Activated T-helper 17 cell treated with anti-CD3 and anti-CD28 coated beads, Interleukin-2, amount 50 U/mL, for 72 hours (primary cell): Measurements from ENCODE around the gene NSG1. TPM values are rescaled to one million over a fixed set of nuclear protein-coding genes. Genes with fewer than 3 reads are reported as not detected.
A peak's percentile ranks its signal among the peaks of the same experiment; 100 is the strongest.
"Not testable (repeated sequence)": the region's sequence is repeated elsewhere in the genome, so short reads cannot be mapped to it uniquely, and the experiment has no call there.

Source experiments
- ATAC-seq: fragments of 150-1000 bp; cut with Tn5 transposase; replicated peaks from 2 replicates; pipeline ENCODE4 v1.10.0; 2021; ENCODE audit warnings: mild to moderate bottlenecking, moderate library complexity
- H3K27ac Mint-ChIP-seq: one replicate; pipeline ENCODE4 v1.8.0; 2022; ENCODE audit warnings: mixed read lengths
- H3K27me3 Mint-ChIP-seq: one replicate; pipeline ENCODE4 v1.8.0; 2022; ENCODE audit warnings: mixed read lengths
- H3K36me3 Mint-ChIP-seq: one replicate; pipeline ENCODE4 v1.8.0; 2022; ENCODE audit warnings: low read depth, mild to moderate bottlenecking, mixed read lengths
- H3K4me1 Mint-ChIP-seq: one replicate; pipeline ENCODE4 v1.8.0; 2022; ENCODE audit warnings: mixed read lengths
- H3K4me3 Mint-ChIP-seq: one replicate; pipeline ENCODE4 v1.8.0; 2022; ENCODE audit warnings: mild to moderate bottlenecking, mixed read lengths
- H3K9me3 Mint-ChIP-seq: one replicate; pipeline ENCODE4 v1.8.0; 2022; ENCODE audit warnings: mixed read lengths
- total RNA-seq, 2 donors: library from RNA; stranded (reverse); gene quantifications; one replicate each; pipeline ENCODE4 v1.2.3, GENCODE V29; 2022

Gene NSG1
- total RNA-seq, 2 donors from 2014 or later = 7.0 to 12.8 TPM

DNA sequence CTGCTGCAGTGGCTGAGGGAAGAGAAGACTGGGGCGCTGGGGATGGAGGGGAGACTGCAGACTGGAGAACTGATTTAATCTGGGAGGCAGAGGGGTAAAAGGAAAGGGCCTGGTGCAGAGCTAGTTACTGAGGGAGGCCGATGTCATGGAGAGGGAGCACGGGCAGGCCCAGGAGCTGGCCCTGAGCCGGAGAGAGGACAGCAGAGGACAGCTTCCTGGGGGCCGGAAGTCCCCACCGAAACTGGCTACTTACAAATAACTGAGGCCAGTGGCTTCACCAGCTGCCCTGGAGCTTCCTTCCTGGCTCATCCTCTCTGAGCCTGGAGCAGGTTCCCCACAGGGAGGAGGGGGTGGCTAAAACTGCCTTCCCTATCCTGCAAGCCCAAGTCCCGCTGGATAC is 26.9 kb downstream of the NSG1 start:
- Mint-ChIP-seq H3K27ac (peak overlapping the region; percentile 76), H3K4me3 (no peak overlapping the region), H3K36me3 (peaks cover 29% of the 10 kb centered on the region), H3K9me3 (no peaks in the 10 kb centered on the region), H3K4me1 (peaks cover 23% of the 10 kb centered on the region), H3K27me3 (no peaks in the 10 kb centered on the region)
- no peak for ATAC-seq

DNA sequence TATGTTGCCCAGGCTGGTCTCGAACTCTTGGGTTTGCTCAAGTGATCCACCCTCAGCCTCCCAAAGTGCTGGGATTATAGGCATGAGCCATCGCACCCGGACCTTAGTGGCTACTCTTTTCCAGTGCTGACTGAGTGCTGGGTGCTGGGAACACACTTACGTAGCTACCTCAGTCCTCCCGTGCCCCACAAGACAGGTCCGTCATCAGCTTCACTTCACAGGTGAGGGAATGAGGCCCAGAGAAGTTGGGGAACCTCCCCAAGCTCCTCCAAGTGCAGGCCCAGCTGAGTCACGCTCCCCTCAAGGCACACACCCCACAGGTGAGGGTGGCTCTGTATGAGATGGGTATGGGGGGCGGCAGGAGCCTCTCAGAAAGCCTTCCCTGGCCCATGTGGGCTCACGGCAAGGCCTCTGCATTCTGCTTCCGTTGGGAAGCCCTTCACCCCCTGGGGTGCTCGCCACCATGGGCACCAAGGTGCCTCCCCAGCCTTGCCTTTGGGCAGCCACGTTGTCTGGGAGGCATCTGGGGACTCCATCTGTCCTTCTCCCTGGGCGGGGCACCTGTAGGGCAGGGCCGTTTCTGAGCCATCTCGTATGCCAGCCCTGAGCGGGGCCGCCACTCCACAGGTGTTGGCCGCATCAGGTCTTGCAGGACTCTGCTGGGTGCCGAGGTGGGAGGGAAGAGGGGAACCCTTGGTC is 28.4 kb downstream of the NSG1 start:
- Mint-ChIP-seq H3K4me1 (peaks cover 28% of the 10 kb centered on the region), H3K27ac (no peak overlapping the region), H3K27me3 (no peaks in the 10 kb centered on the region), H3K4me3 (no peak overlapping the region), H3K36me3 (peaks cover 36% of the 10 kb centered on the region), H3K9me3 (no peaks in the 10 kb centered on the region)
- ATAC-seq = no peak

DNA sequence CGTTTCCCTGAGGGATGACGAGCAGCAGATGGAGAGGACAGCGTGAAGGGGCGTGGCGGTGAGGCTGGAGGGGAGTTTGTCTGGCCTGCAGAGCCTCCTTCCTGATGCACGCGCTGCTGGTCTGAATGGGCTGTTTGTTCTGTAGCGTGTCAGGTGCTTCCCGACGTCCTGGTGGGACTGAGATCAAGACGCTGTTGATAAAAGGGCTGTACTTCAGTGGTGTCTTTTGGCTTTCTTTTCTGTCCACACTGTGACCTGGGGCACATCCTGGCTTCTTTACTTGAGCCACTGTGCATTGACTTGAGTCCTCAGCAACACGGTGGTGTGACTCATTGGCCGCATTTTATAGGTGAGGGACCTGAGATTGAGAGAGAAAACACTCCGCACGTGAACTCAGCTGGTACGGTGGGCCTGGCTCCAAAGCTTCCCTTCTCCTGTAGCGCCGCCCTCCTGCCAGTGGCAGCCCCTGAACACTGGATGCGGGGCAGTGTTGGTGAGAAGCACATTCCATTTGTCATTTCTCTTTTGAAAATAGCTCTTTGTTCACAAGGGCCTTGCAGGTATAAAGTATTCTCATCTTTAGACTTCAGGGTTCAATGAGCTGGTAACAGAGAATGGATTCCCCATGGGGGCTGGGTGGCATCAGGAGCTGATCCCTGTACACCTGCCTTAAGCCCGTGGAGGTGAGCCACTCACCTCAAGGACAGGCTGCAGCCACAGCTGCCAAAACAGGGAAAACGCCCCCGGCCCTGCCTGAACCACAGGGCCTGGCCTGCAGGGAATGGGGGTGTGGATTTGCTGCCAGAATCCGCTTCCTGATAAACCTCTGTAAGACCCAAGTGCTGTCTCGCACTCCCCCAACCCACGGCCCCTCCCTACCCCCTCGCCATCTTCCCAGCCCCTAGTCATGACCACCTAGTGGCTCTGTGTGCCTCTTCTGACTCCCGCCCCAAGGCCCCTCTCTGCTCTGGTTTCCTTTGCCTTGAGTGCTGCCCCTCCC is 29.2 kb downstream of the NSG1 start:
- H3K27me3 Mint-ChIP-seq = no peaks in the 10 kb centered on the region
- peaks cover 28% of the 10 kb centered on the region for H3K4me1 Mint-ChIP-seq
- H3K9me3 Mint-ChIP-seq = no peaks in the 10 kb centered on the region
- H3K36me3 Mint-ChIP-seq = peaks cover 45% of the 10 kb centered on the region
- H3K27ac Mint-ChIP-seq = peak overlapping the region; percentile 55
- no peak overlapping the region for H3K4me3 Mint-ChIP-seq
- ATAC-seq = no peak

DNA sequence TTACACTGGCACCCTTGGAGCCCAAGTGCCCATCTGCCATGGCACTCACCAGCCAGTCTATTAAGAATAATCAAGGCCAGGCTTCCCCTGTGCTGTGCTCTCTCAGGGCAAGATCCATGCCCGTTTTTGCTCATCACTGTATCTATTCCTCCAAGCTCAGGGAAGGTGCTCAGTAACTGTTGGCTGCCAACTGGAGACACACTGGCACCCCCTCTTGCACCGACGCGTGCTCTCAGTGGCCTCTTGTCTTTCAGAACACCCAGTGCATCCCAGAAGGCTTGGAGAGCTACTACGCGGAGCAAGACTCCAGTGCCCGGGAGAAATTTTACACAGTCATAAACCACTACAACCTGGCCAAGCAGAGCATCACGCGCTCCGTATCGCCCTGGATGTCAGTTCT is 30.1 kb downstream of the NSG1 start:
- no peaks in the 10 kb centered on the region for H3K9me3 Mint-ChIP-seq
- H3K4me3 Mint-ChIP-seq = peak overlapping the region; percentile 74
- peaks cover 50% of the 10 kb centered on the region for H3K36me3 Mint-ChIP-seq
- no peaks in the 10 kb centered on the region for H3K27me3 Mint-ChIP-seq
- peaks cover 28% of the 10 kb centered on the region for H3K4me1 Mint-ChIP-seq
- H3K27ac Mint-ChIP-seq = peak overlapping the region; percentile 55
- no peak for ATAC-seq

DNA sequence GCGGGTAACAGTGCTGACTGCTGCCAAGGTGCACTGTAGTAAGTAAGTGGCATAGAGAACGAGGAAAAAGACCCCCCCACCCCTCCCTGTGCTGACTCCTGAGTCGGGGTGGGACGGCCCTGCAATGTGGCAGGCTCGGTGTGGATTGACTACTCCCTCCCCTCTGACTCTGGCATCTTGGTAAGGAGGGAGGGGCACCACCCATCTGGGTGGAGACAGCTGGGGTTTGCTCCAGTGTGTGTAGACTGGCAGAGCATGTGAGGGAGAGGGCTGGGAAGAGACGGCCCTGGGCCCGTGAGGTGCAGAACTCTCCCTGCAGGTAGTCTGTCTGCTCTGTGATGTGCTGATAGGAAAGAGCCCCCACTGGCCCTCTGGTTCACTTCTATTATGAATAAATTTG is 31.0 kb downstream of the NSG1 start:
- peak overlapping the region; percentile 93 for H3K27ac Mint-ChIP-seq
- peaks cover 28% of the 10 kb centered on the region for H3K4me1 Mint-ChIP-seq
- H3K4me3 Mint-ChIP-seq = peak overlapping the region; percentile 74
- no peaks in the 10 kb centered on the region for H3K9me3 Mint-ChIP-seq
- no peaks in the 10 kb centered on the region for H3K27me3 Mint-ChIP-seq
- ATAC-seq = peak; percentile 11
- H3K36me3 Mint-ChIP-seq = peaks cover 59% of the 10 kb centered on the region

DNA sequence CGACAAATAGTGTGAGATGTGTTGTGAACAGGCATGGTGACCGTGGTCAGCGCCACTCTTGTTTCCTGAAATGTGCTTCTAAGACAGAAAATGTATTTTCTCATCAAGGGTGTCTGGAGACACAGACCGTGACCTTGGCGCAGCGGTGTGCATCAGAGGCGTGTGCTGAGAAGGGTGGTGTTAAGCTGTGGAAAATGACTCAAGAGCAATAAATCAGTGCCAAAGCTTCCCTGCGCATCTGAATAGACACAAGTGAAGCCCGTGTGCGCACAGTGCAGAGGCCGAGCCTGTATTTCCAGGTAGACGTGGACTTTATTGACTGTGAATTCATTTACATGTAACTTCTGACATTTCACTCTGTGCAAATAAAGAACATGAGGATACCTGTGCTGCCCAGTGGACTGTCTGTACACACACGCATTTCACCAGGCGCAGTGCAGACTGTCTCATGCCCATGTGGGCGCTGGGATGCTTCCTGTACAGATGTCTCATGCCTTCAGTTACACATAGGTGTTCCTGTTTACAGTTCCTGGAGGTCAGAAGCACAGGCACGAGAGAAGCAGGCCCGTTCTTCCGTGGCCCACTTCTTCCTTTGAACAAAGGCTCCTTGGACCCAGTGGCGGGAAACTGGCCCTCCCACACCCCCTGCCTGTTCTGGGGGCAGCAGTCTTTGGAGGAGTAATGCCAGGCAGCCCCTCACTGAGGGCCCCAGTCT is 31.9 kb downstream of the NSG1 start:
- H3K4me1 Mint-ChIP-seq = peaks cover 32% of the 10 kb centered on the region
- H3K4me3 Mint-ChIP-seq = peak overlapping the region; percentile 74
- H3K27me3 Mint-ChIP-seq = no peaks in the 10 kb centered on the region
- peak; percentile 92 for ATAC-seq
- H3K36me3 Mint-ChIP-seq = peaks cover 67% of the 10 kb centered on the region
- H3K9me3 Mint-ChIP-seq = no peaks in the 10 kb centered on the region
- peak overlapping the region; percentile 93 for H3K27ac Mint-ChIP-seq

DNA sequence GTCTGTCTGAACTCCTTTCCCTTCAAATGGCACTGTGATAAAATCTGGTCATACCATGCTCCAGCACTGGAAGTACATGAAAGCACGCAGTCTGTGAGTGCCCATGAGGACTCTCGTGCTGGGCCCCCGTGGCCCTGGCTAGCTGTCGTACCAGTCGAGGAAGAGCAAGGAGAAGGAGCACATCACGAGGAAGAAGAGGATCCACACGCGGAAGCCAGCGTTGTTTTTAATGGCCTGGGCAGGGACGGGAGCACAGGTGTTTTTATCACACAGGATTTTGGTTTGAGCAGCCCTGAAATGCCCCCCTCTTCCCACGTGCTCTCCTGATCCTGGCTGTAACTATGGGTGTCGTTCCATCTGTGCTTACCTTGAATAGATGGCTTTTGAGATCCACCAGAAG is 33.0 kb downstream of the NSG1 start:
- Mint-ChIP-seq H3K27ac (peak overlapping the region; percentile 93), H3K27me3 (no peaks in the 10 kb centered on the region), H3K9me3 (no peaks in the 10 kb centered on the region), H3K4me3 (peak overlapping the region; percentile 74), H3K4me1 (peaks cover 32% of the 10 kb centered on the region), H3K36me3 (peaks cover 67% of the 10 kb centered on the region)
- ATAC-seq = no peak

DNA sequence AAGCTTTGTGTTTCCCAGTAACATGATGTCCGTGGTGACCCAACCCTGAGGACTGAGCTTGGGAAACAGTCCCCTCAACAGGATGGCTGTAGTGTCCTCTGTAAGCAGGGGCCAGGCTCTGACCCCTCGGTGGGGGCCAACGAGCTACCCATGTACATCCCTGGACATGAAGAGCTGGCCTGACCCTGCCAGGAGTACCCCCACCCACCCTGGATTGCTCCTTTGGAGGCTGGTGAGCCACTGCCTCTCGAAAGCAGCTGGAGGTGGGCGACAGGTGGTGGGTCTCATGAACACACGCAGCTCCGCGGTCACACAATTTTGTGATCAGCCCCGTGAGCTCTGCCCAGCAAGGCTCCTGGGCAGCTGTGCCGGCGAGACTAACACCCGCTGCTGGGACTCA is 33.5 kb downstream of the NSG1 start:
- peaks cover 67% of the 10 kb centered on the region for H3K36me3 Mint-ChIP-seq
- H3K27ac Mint-ChIP-seq = no peak overlapping the region
- no peak for ATAC-seq
- H3K27me3 Mint-ChIP-seq = no peaks in the 10 kb centered on the region
- no peaks in the 10 kb centered on the region for H3K9me3 Mint-ChIP-seq
- H3K4me3 Mint-ChIP-seq = no peak overlapping the region
- peaks cover 32% of the 10 kb centered on the region for H3K4me1 Mint-ChIP-seq

DNA sequence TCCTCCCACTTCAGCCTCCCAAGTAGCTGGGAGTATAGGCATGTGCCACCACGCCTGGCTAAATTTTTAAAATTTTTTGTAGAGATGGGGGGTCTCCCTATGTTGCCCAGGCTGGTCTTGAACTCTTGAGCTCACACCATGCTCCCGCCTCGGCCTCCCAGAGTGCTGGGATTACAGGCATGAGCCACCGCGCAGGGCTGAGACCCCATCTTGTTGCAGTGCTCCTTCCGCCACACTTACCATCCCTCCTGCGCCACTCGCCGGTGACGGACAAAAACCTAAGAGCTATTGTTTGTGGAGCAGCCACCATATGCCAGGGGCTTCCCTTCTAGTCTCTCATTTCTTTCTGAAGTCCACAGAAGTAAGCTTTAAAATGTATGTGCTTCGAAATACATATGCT is 34.5 kb downstream of the NSG1 start:
- Mint-ChIP-seq H3K4me1 (peaks cover 32% of the 10 kb centered on the region), H3K9me3 (no peaks in the 10 kb centered on the region), H3K27me3 (no peaks in the 10 kb centered on the region), H3K4me3 (no peak overlapping the region), H3K36me3 (peaks cover 60% of the 10 kb centered on the region), H3K27ac (peak overlapping the region; percentile 62)
- no peak for ATAC-seq

DNA sequence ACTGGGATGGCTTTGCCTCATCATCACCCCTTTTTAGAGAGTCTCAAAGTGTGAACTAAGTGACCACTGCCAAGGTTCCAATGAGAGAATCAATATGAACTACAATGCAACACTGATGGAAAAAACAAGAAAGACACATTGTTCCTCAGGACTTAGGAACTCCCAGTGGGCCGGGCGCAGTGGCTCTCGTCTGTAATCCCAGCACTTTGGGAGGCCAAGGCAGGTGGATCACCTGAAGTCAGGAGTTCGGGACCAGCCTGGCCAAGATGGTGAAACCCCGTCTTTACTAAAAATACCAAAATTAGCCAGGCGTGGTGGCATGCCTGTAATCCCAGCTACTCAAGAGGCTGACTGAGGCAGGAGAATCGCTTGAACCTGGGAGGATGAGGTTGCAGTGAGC is 35.2 kb downstream of the NSG1 start:
- Mint-ChIP-seq H3K4me1 (peaks cover 27% of the 10 kb centered on the region), H3K36me3 (peaks cover 60% of the 10 kb centered on the region)
- not testable (repeated sequence) for ATAC-seq, H3K9me3 Mint-ChIP-seq, H3K27ac Mint-ChIP-seq, H3K27me3 Mint-ChIP-seq, H3K4me3 Mint-ChIP-seq

DNA sequence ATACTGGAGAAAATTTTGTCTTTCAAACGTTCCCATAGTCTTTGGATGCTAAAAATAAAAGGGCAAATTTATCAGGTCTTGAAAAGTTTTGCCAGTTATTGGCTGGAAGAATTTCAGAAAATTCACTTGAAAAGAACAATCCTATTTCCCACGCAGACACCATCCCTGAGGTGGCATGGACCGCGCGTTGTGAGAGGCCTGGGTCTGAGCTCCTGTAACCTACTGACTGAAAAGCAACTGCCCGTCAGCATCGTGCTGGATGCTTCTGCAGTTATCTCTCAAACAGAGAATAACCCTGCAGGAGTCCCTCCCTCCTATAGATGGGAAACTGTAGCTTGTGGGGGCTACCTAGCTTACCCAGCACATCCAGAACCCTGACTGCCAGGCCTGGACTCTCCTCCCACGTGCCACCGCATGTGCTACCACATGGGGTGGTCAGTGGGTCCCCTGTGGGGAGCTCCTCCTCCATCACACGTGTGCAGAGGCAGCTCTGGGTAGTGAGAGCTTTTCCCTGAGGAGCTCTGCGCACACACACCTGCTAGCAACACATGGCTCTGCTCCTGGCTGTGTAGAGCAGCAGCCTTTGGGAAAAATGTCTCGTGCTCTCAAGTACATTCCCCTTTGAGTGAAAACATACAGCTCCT is 36.1 kb downstream of the NSG1 start:
- Mint-ChIP-seq H3K27me3 (no peaks in the 10 kb centered on the region), H3K36me3 (peaks cover 57% of the 10 kb centered on the region), H3K9me3 (no peaks in the 10 kb centered on the region), H3K4me3 (no peak overlapping the region), H3K4me1 (peaks cover 18% of the 10 kb centered on the region), H3K27ac (peak overlapping the region; percentile 82)
- no peak for ATAC-seq

DNA sequence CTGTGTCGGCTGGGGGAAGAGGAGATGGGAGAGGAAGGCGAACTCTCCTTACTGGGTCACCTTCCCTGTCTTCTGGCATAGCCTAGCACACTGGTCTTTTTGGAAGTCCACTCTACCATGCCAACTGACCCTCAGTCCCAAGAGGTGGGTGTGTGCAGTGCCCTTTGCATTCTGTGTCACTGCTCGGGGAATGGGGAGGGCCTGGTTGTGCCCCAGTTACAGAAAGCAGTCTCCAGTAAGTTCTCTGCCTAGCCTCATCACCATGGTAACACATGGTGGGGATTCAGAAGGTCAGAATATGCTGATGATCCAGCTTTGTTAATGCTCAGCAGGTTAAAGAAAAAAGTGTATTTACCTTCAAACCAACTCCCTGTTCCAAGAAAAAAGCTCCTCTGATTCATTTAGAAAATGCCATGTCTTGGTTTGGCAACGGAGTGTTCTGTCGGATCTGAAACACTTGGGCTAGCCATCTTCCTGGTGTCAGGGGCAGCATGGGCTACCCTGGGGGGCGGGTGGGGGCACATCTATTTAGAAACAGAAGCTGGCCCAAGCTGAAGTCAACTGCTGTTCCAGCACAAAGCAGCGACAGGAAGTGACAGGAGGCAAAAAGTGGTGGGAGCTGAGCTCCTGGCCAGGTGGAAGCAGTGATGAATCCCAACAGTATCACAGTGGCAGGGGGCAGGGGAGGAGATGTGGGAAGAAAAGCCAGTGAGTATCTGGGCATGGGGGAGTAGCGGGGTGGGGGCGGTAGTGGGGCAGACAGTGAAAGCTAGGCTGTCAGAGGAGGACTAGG is 37.0 kb downstream of the NSG1 start:
- peak; percentile 33 for ATAC-seq
- Mint-ChIP-seq H3K4me1 (peaks cover 9% of the 10 kb centered on the region), H3K4me3 (no peak overlapping the region), H3K27ac (peak overlapping the region; percentile 82), H3K9me3 (no peaks in the 10 kb centered on the region), H3K27me3 (no peaks in the 10 kb centered on the region), H3K36me3 (peaks cover 48% of the 10 kb centered on the region)

DNA sequence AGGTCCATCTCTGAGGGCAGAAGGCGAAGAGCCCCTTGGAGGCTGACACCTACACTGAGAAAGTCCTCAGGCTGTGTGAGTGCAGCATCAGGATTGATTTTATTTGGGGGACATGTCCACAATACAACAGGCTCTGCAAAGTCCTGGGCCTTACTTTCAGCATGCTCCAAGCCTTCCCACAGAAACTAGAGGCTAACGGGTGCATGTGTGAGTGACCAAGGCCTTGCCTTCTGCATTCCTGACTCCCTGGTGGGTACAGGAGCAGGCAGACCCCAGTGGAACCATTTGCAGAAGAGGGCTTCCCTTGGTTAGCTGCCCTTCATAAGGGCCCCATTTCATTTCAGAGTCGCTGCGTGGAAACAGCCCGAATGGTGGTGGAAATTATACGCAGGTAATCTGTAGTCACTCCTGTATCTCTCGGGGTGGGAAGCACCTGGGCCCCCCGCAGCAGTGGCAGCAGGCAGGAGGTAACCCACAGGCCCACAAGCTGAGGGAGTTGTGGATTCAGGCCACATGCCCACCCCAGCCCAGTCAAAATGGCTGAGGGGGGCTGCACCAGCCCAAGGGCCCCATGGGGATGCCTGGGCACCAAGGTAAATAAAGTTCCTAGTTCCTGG is 37.7 kb downstream of the NSG1 start:
- Mint-ChIP-seq H3K4me1 (peaks cover 5% of the 10 kb centered on the region), H3K27me3 (no peaks in the 10 kb centered on the region), H3K4me3 (no peak overlapping the region), H3K9me3 (no peaks in the 10 kb centered on the region), H3K36me3 (peaks cover 41% of the 10 kb centered on the region), H3K27ac (peak overlapping the region; percentile 82)
- ATAC-seq = no peak
